ENCODE results near the gene DNAH2.

GRCh38 chr17:7707858-7708750 is 9.4 kb upstream of the DNAH2 start:
- TF ChIP-seq SUZ12 (IDR thresholded peaks at IDR 0.05; ENCODE audit: extremely low read depth, insufficient read depth, insufficient read length) (no peak), ZNF274 (IDR thresholded peaks at IDR 0.05; ENCODE audit: low read depth, low read length) (no peak)

Data from NT2/D1 (cell line).